ENCODE data around the gene DCAF4L1.
A peak's percentile ranks its signal among the peaks of the same experiment; 100 is the strongest.

DCAF4L1 gene, protein sequence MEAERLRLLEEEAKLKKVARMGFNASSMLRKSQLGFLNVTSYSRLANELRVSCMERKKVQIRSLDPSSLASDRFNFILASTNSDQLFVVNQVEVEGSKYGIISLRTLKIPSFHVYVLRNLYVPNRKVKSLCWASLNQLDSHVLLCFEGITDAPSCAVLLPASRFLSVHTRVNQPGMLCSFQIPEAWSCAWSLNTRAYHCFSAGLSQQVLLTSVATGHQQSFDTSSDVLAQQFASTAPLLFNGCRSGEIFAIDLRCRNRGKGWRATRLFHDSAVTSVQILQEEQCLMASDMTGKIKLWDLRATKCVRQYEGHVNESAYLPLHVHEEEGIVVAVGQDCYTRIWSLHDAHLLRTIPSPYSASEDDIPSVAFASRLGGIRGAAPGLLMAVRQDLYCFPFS

DNA sequence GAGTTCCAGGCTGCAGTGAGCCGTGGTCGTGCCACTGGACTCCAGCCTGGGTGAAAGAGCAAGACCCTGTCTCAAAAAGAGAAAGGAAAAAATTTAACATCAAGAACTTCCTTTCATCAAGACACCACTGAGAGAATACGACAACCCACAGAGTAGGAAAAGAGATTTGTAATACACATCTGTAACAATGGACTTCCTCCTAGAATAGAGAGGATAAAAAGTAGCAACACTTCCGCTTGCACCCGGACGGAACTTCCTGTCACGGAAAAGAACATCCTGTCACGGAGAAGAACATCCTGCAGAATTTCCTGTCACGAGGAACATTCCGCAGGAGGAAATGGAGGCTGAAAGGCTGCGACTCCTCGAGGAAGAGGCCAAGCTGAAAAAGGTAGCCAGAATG is at the start of gene DCAF4L1:
TSS of gene DCAF4L1 (plus strand) at position 301 of the 400 bp plus-strand sequence. CDS start at position 338, 37 bp downstream.
- DNase-seq (ENCODE audit: insufficient read length, low spot score) (no peak), FAIRE-seq (no peak)

DNA sequence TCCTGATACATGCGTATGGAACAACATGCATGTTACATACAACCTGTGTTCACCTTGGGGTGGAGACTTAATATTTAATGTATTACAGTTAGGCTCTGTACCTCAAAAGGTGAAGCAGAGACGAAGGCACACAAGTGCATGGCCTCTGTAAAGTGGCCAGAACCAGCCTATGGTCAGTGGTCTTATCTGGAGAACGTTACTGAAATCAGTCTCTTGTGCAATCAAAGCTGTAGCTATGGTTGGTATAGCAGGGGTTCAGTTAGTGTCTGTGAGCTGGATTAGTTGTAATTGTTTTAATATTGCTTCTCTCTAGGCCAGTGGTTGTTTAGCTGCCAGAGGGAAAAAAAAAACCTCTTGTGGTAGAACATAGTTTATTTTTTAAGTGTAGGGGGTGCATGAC is 48.6 kb upstream of the DCAF4L1 start:
- DNase-seq (ENCODE audit: insufficient read length, low spot score): no peak
- FAIRE-seq: no peak

DNA sequence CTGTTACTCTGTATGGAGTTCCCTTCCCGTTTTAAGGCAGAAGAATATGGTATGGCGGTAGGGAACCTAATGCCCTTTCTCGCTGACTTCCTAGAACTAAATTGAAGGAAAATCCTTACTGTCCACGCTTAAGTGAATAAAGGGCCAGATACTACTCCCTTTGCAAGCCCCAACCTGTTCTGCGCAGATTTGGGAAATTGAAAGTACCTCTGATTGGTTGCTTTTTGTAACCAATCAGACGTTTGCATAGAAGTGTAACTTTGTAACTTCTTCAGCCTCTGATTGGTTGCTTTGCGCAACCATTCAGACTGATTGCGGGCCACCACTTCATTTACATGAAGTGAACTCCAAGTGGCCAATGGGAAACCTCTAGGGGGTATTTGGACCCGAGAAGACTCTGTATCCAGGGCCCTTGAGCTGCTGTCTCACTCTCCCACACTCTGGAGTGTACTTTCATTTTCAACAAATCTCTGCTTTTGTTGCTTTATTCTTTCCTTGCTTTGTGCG is 47.5 kb upstream of the DCAF4L1 start:
- FAIRE-seq (no peak), DNase-seq (ENCODE audit: insufficient read length, low spot score) (no peak)

DNA sequence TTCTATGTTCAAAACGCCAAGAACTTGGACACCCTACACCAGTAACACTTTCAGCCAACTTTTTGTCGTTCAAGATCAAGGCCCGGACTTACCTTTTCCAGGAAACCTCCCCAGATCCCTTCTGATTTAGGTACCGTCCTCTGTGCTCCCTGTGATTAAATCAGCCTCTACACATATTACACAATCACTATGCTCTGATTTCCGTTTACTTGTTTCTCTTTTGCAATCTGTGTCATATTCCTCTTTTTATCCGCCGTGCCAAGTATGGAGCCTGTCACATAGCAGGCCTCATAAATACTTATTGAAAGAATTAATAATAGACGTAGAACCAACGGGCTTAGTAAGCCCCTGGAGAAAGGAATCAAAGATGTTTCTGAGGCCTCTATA is 47.0 kb upstream of the DCAF4L1 start:
- FAIRE-seq: no peak
- no peak for DNase-seq (ENCODE audit: insufficient read length, low spot score)

DNA sequence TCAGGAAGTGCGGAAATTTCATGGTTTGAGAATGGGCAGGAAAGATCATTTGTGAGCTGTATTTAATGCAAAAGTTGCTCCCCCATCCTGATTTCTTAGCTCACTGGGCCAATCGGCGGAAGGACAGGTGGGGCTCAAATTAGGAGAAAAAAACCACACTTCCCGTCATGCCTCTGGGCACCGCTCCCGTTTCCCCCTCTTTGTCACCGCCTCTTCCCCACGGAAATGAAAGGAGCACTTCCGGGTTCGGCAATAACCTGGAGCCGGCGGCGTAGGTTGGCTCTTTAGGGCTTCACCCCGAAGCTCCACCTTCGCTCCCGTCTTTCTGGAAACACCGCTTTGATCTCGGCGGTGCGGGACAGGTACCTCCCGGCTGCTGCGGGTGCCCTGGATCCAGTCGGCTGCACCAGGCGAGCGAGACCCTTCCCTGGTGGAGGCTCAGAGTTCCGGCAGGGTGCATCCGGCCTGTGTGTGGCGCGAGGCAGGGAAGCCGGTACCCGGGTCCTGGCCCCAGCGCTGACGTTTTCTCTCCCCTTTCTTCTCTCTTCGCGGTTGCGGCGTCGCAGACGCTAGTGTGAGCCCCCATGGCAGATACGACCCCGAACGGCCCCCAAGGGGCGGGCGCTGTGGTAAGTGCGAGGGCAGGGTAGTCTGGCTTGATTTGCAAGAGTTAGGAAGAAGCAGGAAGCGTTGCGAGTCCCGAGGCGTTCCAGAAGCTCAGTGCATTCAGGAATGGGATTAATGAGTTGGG is 46.5 kb upstream of the DCAF4L1 start, which contains the start of gene TMEM33:
TSS of gene TMEM33 (plus strand) at position 529 of the 751 bp plus-strand sequence. CDS start at position 585, 56 bp downstream.
- peak; percentile 99 for FAIRE-seq

DNA sequence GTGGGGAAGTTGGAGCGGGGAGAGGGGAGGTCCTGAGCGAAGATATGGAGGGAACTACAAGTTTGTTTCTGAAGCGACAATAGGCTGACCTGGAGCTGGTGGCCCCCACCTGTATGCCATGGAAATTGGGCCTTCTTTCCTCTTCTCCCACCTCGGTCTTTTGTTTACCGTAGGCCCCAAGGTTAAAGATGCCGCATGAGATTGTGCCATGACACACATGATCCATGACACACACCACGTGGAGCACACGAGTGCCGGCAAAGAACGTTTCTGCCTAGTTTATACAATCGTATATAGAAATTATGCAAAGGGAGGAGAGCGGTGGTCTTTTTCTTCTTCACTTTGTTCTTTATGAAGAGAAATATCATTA is 45.9 kb upstream of the DCAF4L1 start:
- no peak for FAIRE-seq
- DNase-seq (ENCODE audit: insufficient read length, low spot score): no peak

More for the DNA sequence above, 46.5 kb upstream of the DCAF4L1 start, which contains the start of gene TMEM33:
- DNase-seq (ENCODE audit: insufficient read length, low spot score): peak; percentile 67

DNA sequence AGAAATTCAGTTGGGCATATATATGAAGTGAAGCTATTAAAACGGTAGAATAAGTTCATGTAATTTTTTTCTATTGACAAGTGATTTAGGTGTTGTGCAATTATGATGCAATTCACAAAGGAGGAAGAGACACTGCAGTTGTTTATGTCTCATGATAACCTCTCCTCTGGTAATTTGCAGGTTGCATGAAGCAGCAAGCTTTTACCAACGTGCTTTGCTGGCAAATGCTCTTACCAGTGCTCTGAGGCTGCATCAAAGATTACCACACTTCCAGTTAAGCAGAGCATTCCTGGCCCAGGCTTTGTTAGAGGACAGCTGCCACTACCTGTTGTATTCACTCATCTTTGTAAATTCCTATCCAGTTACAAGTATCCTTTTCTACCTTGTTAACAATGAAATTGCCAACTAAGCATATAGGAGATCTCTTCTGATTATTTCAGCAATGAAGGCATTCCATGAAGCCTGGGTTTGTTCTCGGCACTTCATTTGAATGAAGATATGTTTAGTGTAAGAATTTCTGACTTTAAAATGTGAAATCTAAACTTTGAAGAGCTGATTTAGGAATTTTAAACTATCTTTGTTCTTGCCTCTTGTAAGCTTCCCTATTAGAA is 42.4 kb upstream of the DCAF4L1 start:
- FAIRE-seq: no peak

DNA sequence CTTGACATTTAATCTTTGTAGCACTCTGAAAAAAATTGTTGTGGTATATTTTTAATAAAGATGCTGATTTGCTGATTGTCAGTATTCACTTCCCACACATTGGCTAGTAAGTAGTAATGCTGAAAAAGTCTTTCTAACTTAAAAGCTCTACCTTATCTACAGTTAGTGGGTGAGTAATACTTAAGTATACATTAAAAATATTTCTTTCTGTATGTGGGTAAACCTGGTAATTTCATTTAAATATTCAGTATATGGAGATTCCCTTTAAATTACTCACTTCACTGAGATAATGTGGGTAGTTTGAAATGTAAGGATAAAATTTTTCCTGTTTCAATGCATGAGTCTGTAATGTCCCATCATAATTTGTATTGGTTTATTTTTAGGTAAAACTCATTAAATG is 40.7 kb upstream of the DCAF4L1 start:
- FAIRE-seq (no peak), DNase-seq (ENCODE audit: insufficient read length, low spot score) (no peak)

More for the DNA sequence above, 42.4 kb upstream of the DCAF4L1 start:
- no peak for DNase-seq (ENCODE audit: insufficient read length, low spot score)

DNA sequence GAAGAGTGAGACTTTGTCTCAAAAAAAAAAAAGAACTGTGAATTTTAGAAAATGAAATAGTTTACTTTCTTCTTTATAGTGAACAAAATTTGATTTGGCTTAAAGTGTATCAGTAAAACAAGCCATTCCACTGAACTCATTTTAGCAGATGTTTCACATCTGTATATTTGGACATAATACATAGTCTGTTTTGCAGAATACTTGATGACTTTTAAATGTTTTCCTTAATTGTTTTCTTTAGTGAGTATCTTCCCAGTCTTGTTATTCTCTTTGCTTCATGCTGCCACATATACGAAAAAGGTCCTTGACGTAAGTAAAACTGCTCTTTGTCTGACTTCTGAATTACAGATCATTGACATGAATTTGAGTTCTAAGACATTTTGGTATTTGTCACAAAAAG is 38.0 kb upstream of the DCAF4L1 start:
- DNase-seq (ENCODE audit: insufficient read length, low spot score) (no peak), FAIRE-seq (no peak)

DNA sequence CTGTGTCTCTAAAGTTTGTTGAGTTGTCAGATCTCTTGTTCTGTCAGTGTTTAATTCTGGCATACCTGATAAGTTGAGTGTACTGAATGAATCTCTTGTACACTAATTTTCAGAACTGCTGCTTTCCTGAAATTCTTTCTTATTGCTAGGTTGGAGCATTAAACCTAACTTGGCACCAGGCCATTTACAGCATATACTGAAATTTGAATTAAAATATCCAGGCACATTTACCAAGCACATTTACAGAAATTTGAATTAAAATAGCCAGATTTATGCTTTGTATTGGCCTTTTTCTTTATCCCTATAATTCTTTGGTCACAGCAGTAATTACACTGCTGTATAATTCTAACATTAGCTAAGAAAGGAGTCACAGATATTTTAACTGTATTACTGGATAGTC is 37.5 kb upstream of the DCAF4L1 start:
- peak; percentile 23 for FAIRE-seq
- DNase-seq (ENCODE audit: insufficient read length, low spot score): no peak

DNA sequence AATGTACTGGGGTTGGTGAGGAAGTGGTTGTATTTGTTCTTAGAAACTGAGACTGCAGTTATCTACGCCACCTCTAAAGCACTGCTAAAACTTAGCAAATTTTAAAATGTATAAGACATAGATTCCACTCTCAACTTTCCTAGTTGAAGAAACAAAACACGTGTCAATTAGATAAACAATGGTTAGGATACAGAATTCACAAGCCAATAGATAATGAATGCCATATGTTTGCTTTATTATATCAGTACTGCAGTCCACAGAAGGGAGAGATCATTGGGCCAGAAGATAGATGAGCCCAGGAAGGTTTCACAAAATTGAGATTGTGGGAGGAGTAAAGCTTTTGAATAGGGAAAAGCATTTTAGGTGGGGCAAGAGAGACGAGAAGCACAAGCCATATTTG is 32.0 kb upstream of the DCAF4L1 start:
- DNase-seq (ENCODE audit: insufficient read length, low spot score): no peak
- no peak for FAIRE-seq

DNA sequence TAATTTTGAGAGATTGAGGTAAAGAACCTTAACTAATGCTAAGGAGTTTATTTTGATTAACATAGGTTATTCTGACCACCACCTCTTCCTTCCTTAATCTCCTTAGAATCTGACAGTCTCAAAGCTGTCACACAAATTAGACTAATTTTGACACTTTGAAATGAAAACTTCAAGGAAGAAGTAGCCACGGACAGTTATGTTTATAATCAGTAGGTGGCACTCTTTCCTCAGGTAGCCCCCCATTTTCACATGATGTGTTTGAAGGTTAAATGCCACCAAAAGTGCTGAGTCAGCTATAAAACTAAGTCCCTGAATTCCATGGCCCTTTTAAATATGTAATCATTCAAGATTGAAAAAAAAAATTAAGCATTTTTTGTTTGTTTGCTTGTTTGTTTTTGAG is 23.9 kb upstream of the DCAF4L1 start:
- DNase-seq (ENCODE audit: insufficient read length, low spot score) (peak; percentile 18), FAIRE-seq (peak; percentile 93)

DNA sequence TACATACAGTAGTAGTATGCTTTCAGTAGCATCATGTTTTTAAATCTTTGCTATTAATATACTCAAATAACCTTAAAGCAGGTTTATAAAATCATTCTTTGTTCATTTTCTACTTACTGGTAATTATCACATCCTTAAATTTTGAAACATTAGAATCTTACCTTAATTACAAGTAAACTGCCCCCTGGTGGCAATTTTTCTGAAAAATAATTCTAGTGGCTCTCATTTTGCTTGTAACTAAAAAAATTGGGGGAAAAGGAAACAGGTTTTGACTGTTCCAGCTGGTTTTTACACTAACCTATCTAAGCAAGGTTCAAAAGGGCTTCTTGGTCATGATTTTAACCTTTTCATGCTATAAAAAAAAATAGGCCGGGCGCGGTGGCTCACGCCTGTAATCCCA is 18.5 kb upstream of the DCAF4L1 start:
- FAIRE-seq: no peak
- DNase-seq (ENCODE audit: insufficient read length, low spot score): no peak

DNA sequence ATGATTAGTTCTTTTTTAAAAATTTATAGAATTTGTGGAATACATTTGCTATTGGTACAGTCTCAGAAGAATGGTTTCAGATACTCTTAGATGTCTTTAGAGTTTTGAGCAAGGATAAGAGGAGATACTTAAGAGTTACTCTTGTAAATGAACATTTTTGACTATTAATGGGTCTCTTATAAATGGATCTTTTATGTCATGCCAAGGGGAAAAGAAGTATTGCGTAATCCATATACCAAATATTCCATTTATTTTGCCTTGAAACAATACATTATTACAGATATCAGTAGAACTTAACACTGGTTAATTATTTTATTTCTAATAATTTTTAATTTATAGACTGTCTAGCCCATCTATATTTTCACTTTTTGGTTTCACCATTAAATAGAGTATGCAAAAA is 17.2 kb upstream of the DCAF4L1 start:
- no peak for DNase-seq (ENCODE audit: insufficient read length, low spot score)
- no peak for FAIRE-seq

DNA sequence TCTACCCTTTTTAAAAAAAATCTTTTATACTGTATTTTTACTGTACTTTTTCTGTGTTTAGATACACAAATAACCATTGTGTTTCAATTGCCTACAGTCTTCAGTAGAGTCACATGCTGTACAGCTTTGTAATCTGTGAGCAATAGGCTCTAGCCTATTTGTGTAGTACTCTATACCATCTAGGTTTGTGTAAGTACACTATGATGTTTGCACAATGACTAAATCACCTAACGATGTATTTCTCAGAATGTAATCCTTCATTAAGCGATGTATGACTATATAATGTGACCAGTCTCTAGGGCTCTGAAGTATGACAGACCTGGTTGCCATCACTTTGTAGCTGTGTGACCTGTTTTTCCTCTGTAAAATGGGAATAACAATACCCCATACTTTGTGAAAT is 14.2 kb upstream of the DCAF4L1 start:
- no peak for DNase-seq (ENCODE audit: insufficient read length, low spot score)
- no peak for FAIRE-seq

DNA sequence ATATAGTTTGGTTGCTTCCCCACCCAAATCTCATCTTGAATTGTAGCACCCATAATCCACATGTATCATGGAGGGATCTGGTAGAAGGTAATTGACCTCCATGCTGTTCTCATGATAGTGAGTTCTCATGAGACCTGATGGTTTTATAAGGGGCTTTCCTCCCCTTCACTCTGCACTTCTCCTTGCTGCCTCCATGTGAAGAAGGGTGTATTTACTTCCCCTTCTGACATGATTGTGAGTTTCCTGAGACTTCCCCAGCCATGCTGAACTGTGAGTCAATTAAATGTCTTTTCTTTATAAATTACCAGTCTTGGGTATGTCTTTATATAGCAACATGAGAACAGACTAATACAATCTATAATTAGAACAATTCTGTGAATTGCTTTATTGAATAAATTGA is 11.9 kb upstream of the DCAF4L1 start:
- DNase-seq (ENCODE audit: insufficient read length, low spot score): no peak
- no peak for FAIRE-seq

DNA sequence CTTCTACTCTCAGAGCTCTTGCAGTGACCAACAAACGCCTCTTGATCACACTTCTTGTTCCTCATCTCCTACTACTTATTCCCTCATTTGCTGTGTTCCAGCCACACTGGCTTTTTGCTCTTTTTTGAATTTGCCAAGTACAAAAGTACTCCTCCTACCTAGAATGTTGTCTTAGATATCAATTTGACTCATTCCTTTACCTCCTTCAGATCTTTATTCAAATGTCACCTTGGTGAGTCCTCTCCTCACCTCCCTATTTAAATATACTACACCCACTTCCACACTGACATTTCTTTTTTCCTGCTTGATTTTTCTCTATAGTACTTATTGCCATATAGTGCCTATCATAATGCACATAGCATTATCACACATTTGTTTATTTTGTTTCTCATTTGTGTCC is 6.2 kb upstream of the DCAF4L1 start:
- FAIRE-seq: no peak
- no peak for DNase-seq (ENCODE audit: insufficient read length, low spot score)

DNA sequence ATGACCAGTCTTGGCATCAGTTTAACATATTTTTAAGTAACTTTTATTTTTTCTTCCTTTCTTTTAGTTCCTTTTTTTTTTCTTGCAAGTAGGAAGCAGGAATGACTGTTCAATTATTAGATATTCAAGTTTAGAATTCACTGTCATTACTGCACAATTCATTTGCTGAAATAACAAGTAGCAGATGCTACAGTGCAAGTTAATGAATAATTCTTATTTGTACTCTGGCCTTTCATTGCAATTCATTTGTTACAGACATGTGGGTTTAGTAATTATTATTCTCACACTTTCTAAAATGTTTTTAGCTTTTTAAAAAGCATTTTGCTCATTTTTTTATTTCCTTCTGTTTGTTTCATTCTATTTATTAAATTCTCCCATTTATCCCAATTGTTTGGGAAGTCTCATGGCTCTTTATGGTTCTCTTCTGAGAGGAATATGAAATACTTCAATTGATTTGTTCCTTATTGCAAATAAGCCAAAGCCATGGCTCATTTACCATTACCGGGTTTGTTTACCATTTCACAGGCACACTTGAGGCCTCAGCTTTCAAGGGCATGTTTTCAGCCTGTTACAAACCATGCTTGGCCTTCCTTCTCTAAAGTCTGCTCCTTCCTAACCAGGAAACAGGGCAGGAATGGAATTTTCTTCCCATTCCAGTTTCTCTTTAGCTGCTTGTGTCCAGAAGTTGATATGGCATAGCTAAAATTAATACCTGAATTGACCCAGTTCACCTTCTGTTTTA is 4.6 kb upstream of the DCAF4L1 start:
- FAIRE-seq: no peak

DNA sequence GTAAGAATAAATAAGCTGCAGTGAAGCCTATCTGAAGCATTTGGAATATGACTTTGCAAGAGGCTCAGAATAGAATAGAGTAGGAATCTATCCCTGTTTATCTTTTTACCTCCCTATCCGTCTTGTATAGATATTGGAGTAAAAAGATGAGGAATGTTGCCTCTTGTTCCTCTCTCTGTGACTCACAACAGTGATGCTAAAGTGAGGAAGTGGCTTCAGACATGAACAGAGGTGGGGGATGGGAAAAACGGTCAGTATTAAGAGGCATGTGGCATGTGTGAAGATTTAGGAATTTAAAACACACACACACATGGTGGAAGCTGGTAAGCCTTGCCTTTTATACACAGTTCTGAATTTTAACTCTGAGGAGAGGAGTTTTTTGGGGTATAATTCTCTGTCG is 3.8 kb upstream of the DCAF4L1 start:
- FAIRE-seq: no peak
- no peak for DNase-seq (ENCODE audit: insufficient read length, low spot score)

More for the DNA sequence above, 4.6 kb upstream of the DCAF4L1 start:
- DNase-seq (ENCODE audit: insufficient read length, low spot score): no peak

DNA sequence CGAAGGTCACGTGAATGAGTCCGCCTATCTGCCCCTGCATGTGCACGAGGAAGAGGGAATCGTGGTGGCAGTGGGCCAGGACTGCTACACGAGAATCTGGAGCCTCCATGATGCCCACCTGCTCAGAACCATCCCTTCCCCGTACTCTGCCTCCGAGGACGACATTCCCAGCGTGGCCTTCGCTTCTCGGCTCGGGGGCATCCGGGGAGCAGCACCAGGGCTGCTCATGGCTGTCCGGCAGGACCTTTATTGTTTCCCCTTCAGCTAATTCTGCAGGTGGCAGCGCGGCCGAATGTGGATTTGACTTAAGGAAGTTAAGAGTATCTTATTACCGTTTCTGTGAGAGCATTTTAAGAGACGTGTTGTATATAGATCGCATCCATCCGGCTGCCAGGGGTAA is 1.2 kb downstream of the DCAF4L1 start:
- FAIRE-seq (no peak), DNase-seq (ENCODE audit: insufficient read length, low spot score) (no peak)

DNA sequence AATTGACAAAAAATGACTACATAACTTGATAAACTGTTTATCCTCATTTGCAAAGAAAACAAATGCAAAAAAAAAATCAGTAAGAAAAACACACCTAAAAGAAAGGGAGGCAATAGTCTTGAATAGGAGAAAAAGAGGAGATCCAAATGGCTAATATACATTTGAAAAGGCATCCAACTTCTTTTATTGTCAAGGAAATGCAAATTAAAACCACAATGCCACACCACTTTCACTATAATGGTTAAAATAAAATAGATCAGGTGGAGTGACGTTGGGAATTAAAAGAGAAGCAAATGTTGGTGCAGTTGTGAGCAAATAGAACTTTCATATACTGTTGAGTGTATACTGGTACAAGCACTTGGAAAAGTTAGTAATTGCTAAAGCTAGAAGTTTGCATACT is 3.6 kb downstream of the DCAF4L1 start:
- no peak for DNase-seq (ENCODE audit: insufficient read length, low spot score)
- no peak for FAIRE-seq

All from GM19239 (cell line).